Kidney (tissue), 14 donors: ENCODE results near the gene GHRH. TPM values are rescaled to one million over a fixed set of nuclear protein-coding genes. Genes with fewer than 3 reads are reported as not detected.

Experiments used
- DNase-seq, 5 donors: peaks; one replicate each; pipeline ENCODE4 v3.0.0-alpha.2; 2013 to 2020
- FAIRE-seq: peaks from 2 replicates; lab custom pipeline; 2012; peaks lifted over from hg19 to GRCh38; lab: Jason Lieb, UNC
- H3K27ac ChIP-seq, 2 donors: one replicate each; pipeline ENCODE4 v1.7.0; 2013; ENCODE audit warnings: low read depth in 2 of 2, low read length in 2 of 2, inconsistent platforms in 1 of 2
- H3K27me3 ChIP-seq: one replicate; pipeline ENCODE4 v1.7.1; 2013; ENCODE audit warnings: low read length, inconsistent platforms; ENCODE audit not compliant: control insufficient read depth, insufficient read depth
- H3K36me3 ChIP-seq, 3 donors: one replicate each; pipeline versions ENCODE4 v1.7.0 to v1.7.1; 2013; ENCODE audit warnings: low read length in 3 of 3, control low read depth in 1 of 3, inconsistent platforms in 1 of 3; ENCODE audit not compliant: insufficient read depth in 3 of 3, control insufficient read depth in 2 of 3
- H3K4me1 ChIP-seq, 3 donors: one replicate each; pipeline versions ENCODE4 v1.7.0 to v1.7.1; 2013; ENCODE audit warnings: low read length in 3 of 3, inconsistent platforms in 1 of 3, low read depth in 1 of 3; ENCODE audit not compliant: control insufficient read depth in 2 of 3, insufficient read depth in 2 of 3
- H3K4me3 ChIP-seq, 3 donors: one replicate each; pipeline versions ENCODE4 v1.7.0 to v1.8.1; 2013; ENCODE audit warnings: low read length in 3 of 3, control low read depth in 1 of 3, inconsistent platforms in 1 of 3
- H3K9ac ChIP-seq, 3 donors: one replicate each; pipeline versions ENCODE4 v1.7.0 to v1.7.1; 2013; ENCODE audit warnings: low read length in 3 of 3, control low read depth in 1 of 3, inconsistent platforms in 1 of 3
- H3K9me3 ChIP-seq, 3 donors: one replicate each; pipeline versions ENCODE4 v1.7.0 to v1.7.1; 2013; ENCODE audit warnings: low read length in 3 of 3, control low read depth in 1 of 3, inconsistent platforms in 1 of 3; ENCODE audit not compliant: control insufficient read depth in 2 of 3, insufficient read depth in 1 of 3
- CTCF ChIP-seq: IDR thresholded peaks from 3 replicates; pipeline ENCODE4 v1.5.1; 2012; ENCODE audit warnings: mild to moderate bottlenecking, moderate library complexity, borderline replicate concordance; ENCODE audit not compliant: insufficient read depth; ENCODE audit errors: extremely low read depth
- intact Hi-C: fragments of 100-400 bp; cut with DNase I; formaldehyde crosslinking; loops from one replicate; pipeline ENCODE4 v1.11.1; 2022
- polyA plus RNA-seq: library from polyadenylated mRNA; stranded (reverse); fragments of 350-450 nt; fragmentation: Illumina TruSeq; extraction: RNeasy Lipid Tissue Mini Kit (QIAGEN cat#74804); gene quantifications from one replicate; pipeline ENCODE4 v1.2.3, GENCODE V29; 2014; ENCODE audit warnings: low read depth, low replicate concordance; ENCODE audit not compliant: insufficient read depth
- total RNA-seq: library from RNA; stranded (reverse); fragmentation: NEBNext Ultra II Directional; extraction: Animal tissue kit (Norgen Biotek cat#: 25700); gene quantifications from one replicate; pipeline ENCODE4 v1.2.1, GENCODE V29; 2021
- donor health status: control.
- donor health status: control.
- donor health status: control.
- donor health status: control.
- donor health status: control.
- donor health status: DM: yes; HTN: yes; CAD: no.
- donor health status: Normal renal cell carcinoma (clear cell type).

The GHRH gene
- total and polyA plus RNA-seq, 2 donors from 2014 or later = not detected

DNA sequence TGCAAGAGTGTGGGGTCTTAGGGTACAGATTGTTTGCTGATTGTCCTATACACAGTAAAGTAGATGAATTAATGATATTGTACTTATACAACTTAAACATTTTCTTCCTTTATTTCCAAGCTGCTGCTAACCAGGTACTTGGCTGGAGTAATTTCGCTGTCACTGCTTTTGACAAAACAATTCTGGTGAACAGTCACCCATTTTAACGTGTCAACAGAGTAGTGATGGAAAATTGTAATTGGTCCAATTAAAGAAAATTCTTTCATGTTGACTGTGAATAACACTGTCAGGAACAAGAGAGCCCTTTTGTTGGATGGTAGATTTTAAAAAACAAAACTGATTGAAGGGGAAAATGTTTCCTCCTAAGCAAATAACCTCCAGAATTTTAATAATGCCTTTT lies 55.8 kb downstream of the GHRH start:
- intact Hi-C loops = no loop called here
- H3K27me3 ChIP-seq = no peaks in the 10 kb centered on the region

DNA sequence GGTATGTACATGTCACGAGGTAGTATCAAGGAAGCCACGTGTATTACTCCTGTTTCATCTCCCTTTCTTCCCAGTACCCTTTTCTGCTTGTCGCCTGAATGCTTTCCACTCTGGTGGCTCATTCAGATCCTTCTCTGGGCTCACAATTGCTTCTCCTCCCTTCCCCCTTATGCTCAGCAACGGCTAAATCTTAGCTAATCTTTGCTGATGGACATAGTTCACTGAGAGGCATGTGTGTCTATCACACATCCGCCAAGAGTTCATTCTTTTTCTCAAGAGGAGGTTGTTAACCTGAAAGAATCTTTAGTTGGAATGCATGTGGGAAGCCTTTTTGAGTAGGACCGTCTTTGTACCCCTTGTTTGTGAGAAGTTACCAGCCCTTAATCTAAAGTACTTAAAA lies 56.5 kb downstream of the GHRH start:
- FAIRE-seq (no peak), DNase-seq (no peak)
- no peak overlapping the region for H3K9ac ChIP-seq
- no peak overlapping the region for H3K4me3 ChIP-seq
- no peak overlapping the region for H3K27ac ChIP-seq
- TF ChIP-seq CTCF = no peak
- peaks cover 8 to 62% (median 42%) of the 10 kb centered on the region in 3 donors for H3K36me3 ChIP-seq
- intact Hi-C loops = no loop called here
- H3K27me3 ChIP-seq = no peaks in the 10 kb centered on the region
- no peaks in the 10 kb centered on the region for H3K9me3 ChIP-seq
- H3K4me1 ChIP-seq = no peaks in the 10 kb centered on the region

More for the DNA sequence above, 55.8 kb downstream of the GHRH start:
- FAIRE-seq = no peak
- no peak overlapping the region for H3K27ac ChIP-seq
- TF ChIP-seq CTCF = no peak
- H3K9ac ChIP-seq = no peak overlapping the region
- H3K4me3 ChIP-seq = no peak overlapping the region
- H3K4me1 ChIP-seq = no peaks in the 10 kb centered on the region
- no peaks in the 10 kb centered on the region for H3K9me3 ChIP-seq
- DNase-seq = no peak
- peaks cover 8 to 57% (median 39%) of the 10 kb centered on the region in 3 donors for H3K36me3 ChIP-seq

DNA sequence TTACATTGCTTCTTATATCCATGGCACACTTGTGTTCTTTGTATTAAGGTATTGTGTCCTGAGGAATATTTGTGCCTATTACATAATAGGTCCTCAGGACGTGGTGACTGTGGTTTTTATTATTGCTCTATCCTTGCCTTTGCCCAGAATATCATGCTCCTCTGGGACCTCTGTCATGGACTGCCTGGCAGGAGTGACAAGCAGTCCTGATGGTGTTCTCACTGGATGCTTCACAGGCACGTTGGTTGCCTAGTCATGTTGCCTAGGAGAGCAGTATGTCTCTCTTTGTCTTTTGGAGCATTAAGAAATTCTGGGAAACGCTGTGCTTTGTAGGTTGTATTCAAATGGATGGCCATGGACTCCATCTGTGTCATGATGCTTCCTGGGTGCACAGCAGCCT lies 57.6 kb downstream of the GHRH start:
- H3K4me3 ChIP-seq = no peak overlapping the region
- intact Hi-C loops = no loop called here
- FAIRE-seq (no peak), DNase-seq (no peak)
- H3K9ac ChIP-seq = no peak overlapping the region
- peaks cover 10 to 61% (median 43%) of the 10 kb centered on the region in 3 donors for H3K36me3 ChIP-seq
- no peaks in the 10 kb centered on the region for H3K4me1 ChIP-seq
- no peaks in the 10 kb centered on the region for H3K27me3 ChIP-seq
- no peak for TF ChIP-seq CTCF
- H3K9me3 ChIP-seq = no peaks in the 10 kb centered on the region
- no peak overlapping the region for H3K27ac ChIP-seq
